ENCODE data around the gene NRXN3. TPM values are rescaled to one million over a fixed set of nuclear protein-coding genes. Genes with fewer than 3 reads are reported as not detected.

Gene NRXN3
- total and polyA plus RNA-seq, 2 experiments from 2014 or later, result 1.0 to 1.8 TPM

GRCh38 chr14:78848234-78848820 is 678.2 kb downstream of the NRXN3 start:
- no peak for TF ChIP-seq POLR2AphosphoS5 (IDR thresholded peaks at IDR 0.05; ENCODE audit: low read depth)
- no peak for TF ChIP-seq ZNF462 (CRISPR knock-in tag; IDR thresholded peaks at IDR 0.05)
- TF ChIP-seq CTCF (conservative IDR thresholded peaks at IDR 0.05; ENCODE audit: low read depth in 2 of 2), result peak; percentile 83 to 92

More at GRCh38 chr14:78848234-78848820, 678.2 kb downstream of the NRXN3 start:
- H3K27ac Mint-ChIP-seq, result peak overlapping the region; percentile 39; the same call in 1 of the 2 replicates
- Histone ChIP-seq H3F3A (replicated peaks; ENCODE audit: low read depth) (no peaks in the 10 kb centered on the region), H2AFZ (no peak overlapping the region), H3K27ac (ENCODE audit: low read depth) (no peak overlapping the region), H3K36me3 (ENCODE audit: insufficient read depth) (0 out of 2 replicates have a peak, but pooled peaks cover 2% of the 10 kb centered on the region), H3K4me3 (no peak overlapping the region), H3K27me3 (ENCODE audit: insufficient read depth) (no peaks in the 10 kb centered on the region), H3K79me2 (replicated peaks; ENCODE audit: insufficient read depth) (no peaks in the 10 kb centered on the region), H4K20me1 (replicated peaks; ENCODE audit: insufficient read depth) (no peaks in the 10 kb centered on the region), H3K9me2 (ENCODE audit: insufficient read depth) (no peaks in the 10 kb centered on the region; the same call in 1 of the 2 replicates), H3K4me2 (no peak overlapping the region), H3K4me1 (ENCODE audit: insufficient read depth) (peaks cover 12% of the 10 kb centered on the region)
- peak; percentile 92 for ATAC-seq
- H3K4me1 Mint-ChIP-seq, result peaks cover 39% of the 10 kb centered on the region
- H3K9me3 Mint-ChIP-seq, result no peaks in the 10 kb centered on the region; the same call in 2 of the 3 replicates
- no peak overlapping the region for H3K4me3 Mint-ChIP-seq
- peaks cover 4% of the 10 kb centered on the region; the same call in 2 of the 3 replicates for H3K36me3 Mint-ChIP-seq (ENCODE audit: low read depth)
- DNase-seq (ENCODE audit: low spot score), result peak; percentile 82
- peaks cover 2% of the 10 kb centered on the region for H3K27me3 Mint-ChIP-seq (ENCODE audit: insufficient read depth, low read depth, poor library complexity)

Data from GM23338 (cell line).